SK-N-SH (cell line): ENCODE results near the gene ASAP2.

ENCODE experiments used
- CTCF ChIP-seq: fragments of 200-600 bp; sonication (generic); IDR thresholded peaks from 2 replicates; pipeline ENCODE4 v1.6.1; 2017; ENCODE audit warnings: antibody characterized with exemption, mild to moderate bottlenecking, moderate library complexity
- EP300 ChIP-seq, 2 experiments: IDR thresholded peaks; 2 replicates each; pipeline versions ENCODE4 v1.4.0 to v1.6.1; 2012; ENCODE audit warnings: borderline replicate concordance in 1 of 2, low read depth in 1 of 2, low read length in 1 of 2
- EZH2phosphoT487 ChIP-seq: fragments of 200-600 bp; sonication (generic); IDR thresholded peaks from 2 replicates; pipeline ENCODE4 v1.6.1; 2017; ENCODE audit warnings: low read depth, mixed run types, mild to moderate bottlenecking, antibody characterized with exemption, moderate library complexity, borderline replicate concordance
- MEF2A ChIP-seq: IDR thresholded peaks from 2 replicates; pipeline ENCODE4 v1.4.0; 2012; ENCODE audit warnings: low read depth, borderline replicate concordance
- RAD21 ChIP-seq: IDR thresholded peaks from 2 replicates; pipeline ENCODE4 v1.6.1; 2012; ENCODE audit warnings: mild to moderate bottlenecking, low read length
- YY1 ChIP-seq: IDR thresholded peaks from 2 replicates; pipeline ENCODE4 v1.4.0; 2012; ENCODE audit warnings: low read depth, mild to moderate bottlenecking
- TF ChIP-seq, protein P1 (sequence below): IDR thresholded peaks from 2 replicates; pipeline ENCODE4 v1.4.0; 2012; ENCODE audit warnings: low read depth
- TF ChIP-seq, protein P2 (sequence below): fragments of 150-350 bp; IDR thresholded peaks from 2 replicates; pipeline ENCODE4 v1.6.1; 2016; ENCODE audit warnings: mild to moderate bottlenecking, low read depth, low read length

GRCh38 chr2:9230881-9231280 is 24.3 kb downstream of the ASAP2 start:
- TF ChIP-seq EP300 (IDR thresholded peaks at IDR 0.05; ENCODE audit: borderline replicate concordance in 1 of 2, low read depth in 1 of 2, low read length in 1 of 2) (peak; percentile 21 to 83; a peak in 2 of 4 replicates), CTCF (no peak), YY1 (peak; percentile 36; the same call in 1 of the 2 replicates), EZH2phosphoT487 (no peak), RAD21 (no peak), MEF2A (no peak)
- TF ChIP-seq, protein P1, sequence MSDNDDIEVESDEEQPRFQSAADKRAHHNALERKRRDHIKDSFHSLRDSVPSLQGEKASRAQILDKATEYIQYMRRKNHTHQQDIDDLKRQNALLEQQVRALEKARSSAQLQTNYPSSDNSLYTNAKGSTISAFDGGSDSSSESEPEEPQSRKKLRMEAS, result peak; percentile 66
- TF ChIP-seq, protein P2, sequence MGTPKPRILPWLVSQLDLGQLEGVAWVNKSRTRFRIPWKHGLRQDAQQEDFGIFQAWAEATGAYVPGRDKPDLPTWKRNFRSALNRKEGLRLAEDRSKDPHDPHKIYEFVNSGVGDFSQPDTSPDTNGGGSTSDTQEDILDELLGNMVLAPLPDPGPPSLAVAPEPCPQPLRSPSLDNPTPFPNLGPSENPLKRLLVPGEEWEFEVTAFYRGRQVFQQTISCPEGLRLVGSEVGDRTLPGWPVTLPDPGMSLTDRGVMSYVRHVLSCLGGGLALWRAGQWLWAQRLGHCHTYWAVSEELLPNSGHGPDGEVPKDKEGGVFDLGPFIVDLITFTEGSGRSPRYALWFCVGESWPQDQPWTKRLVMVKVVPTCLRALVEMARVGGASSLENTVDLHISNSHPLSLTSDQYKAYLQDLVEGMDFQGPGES, result no peak
